ACHN (cell line): Measurements from ENCODE around the gene SLC22A13.
"Not testable (repeated sequence)": the region's sequence is repeated elsewhere in the genome, so short reads cannot be mapped to it uniquely, and the experiment has no call there.

Experiments used
- DNase-seq: peaks from one replicate; pipeline ENCODE4 v3.0.0-alpha.2; 2015
- in situ Hi-C: cut with HindIII; loops from 2 replicates; pipeline ENCODE4 v1.10.0; 2017; ENCODE audit warnings: low sequenced_read_pairs, low pct_ligation_motif_present, low pct_unique_long_range_greater_than_20kb

The SLC22A13 gene

GRCh38 chr3:38283810-38284755, 18.5 kb downstream of the SLC22A13 start:
- no peak for DNase-seq
- in situ Hi-C loops: no loop called here

DNA sequence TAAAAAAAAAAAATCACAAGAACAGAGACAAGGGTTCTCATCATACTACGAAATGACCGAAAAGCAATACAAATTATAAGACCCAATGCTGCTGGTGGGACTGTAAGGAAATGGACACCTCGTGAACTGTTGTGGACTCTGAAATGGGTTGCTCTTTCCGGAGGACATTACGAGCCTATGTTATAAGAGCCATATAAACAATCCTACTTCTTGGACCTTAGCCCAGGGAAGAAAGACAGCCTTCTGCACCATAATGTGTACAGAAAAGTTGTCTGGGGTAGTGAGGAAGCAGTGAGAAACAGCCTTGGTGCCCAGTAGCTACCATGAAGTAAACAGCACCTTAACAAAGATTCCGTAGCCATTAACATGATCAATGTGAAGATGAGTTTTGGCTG, 19.1 kb downstream of the SLC22A13 start:
- in situ Hi-C loops: no loop called here
- DNase-seq: no peak

DNA sequence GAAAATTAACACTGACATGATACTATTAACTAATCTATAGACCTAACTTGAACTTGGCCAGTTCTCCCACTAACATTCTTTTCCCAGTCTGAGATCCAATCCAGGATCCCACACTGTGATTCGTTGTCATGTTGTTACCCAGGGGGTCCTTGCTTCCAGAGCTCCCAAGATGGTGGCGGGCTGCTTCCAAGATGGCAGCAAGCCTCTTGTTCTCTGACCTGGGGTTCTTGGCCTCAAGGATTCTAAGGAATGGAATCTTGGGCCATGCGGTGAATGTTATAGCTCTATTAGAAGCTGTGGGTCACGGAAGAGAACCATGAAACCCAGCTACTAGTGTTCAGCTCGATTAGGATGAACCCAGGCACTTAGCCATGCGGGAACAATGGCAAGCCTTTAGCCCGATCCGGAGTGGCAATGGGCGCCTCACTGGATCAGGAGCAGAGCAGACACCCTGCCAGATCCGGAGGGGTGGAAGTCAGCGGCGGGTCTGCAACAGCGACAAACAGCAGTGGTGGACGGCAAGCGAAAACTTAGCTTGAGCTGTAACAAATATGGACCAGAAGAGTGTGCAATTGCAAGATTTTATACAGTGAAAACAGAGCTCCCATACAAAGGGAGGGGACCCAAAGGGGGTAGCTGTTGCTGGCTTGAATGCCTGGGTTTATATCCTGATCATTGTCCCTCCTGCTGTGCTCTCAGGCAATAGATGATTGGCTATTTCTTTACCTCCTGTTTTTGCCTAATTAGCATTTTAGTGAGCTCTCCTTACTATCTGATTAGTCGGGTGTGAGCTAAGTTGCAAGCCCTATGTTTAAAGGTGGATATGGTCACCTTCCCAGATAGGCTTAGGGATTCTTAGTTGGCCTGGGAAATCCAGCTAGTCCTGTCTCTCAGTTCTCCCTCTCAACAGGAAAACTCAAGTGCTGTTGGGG, 23.9 kb downstream of the SLC22A13 start:
- DNase-seq, in situ Hi-C loops: not testable (repeated sequence)

GRCh38 chr3:38297053-38297452, 31.4 kb downstream of the SLC22A13 start:
- in situ Hi-C loops, DNase-seq: not testable (repeated sequence)

DNA sequence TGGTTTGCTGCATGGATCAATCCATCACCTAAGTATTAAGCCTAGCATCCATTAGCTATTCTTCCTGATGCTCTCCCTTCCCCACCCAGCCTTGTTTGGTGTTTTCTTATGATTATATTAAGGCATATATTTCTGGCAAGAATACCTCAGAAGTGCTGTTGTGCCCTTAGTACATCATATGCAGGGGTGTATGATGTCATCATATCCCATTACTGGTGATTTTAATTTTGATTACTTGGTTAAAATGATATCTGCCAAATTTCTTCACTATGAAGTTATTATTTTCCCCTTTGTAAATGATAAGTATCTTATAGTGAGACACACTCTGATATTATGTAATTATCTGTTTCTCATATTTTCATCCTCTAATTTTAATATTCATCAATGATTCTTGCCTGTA, 31.9 kb downstream of the SLC22A13 start:
- in situ Hi-C loops: no loop called here

DNA sequence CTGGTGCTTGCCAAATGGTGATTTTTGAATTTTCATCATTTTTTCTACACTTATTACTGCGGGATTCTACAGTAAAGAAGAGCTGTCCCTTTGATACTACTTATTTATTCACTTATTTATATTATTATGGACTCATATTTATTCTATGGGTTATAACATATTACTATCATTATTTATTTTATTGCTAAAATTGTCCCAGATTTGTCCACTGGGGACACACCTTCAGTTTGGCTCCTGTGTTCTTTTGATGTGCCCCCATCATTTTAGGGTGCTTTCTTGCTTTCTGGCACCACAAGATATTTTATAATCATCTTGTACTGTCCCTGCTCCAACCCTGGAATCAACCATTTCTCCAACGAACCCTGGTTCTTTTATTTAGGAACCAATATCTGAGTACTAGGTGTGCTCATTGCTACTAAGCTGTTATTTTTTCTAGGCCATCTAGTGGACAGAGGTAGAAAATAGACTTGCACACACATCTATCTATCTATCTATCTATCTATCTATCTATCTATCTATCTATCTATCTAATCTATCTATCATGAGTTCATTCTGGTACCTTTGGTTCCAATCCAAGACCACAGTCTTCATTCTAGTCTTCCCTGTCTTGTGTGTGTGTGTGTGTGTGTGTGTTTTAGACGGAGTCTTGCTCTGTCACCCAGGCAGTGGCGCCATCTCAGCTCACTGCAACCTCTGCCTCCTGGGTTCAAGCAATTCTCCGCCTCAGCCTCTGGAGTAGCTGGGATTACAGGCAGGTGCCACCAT, 32.5 kb downstream of the SLC22A13 start:
- in situ Hi-C loops: no loop called here
- peak; percentile 30 for DNase-seq

More for the DNA sequence above, 31.9 kb downstream of the SLC22A13 start:
- DNase-seq: no peak

DNA sequence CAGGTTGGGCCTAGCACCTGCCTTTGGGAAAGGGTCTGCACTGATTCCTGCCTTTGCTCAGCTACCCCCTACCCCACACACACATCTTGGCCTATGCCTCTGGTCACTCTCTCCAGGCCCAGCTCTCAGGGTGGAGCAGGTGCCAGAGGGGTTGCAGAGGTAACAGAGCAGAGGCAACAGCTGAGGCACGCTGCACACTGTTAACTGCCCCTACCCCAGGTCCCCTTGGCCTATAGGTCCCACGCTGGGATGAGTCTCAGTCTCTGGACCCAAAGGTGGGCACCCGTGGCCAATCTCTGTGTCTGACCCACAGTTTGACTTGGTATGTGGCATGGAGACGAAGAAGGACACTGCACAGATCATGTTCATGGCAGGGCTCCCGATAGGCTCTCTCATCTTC, 41.3 kb downstream of the SLC22A13 start:
- in situ Hi-C loops: no loop called here
- no peak for DNase-seq

DNA sequence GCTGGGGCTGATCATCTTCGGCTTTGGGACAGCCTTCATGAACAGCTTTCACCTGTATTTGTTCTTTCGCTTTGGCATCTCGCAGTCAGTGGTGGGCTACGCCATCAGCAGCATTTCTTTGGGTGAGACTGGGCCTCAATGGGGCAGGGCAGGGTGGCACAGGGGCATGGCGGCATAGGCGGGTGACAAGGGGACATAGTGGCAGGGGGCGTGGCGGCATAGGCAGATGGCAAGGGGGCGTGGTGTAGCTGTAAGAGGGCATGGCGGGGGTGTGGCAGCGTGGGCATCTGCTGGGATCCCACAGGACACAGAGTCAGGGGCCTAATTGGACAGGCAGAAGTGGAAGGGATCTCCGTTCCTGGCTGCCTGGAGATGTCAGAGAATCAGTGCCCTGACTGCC, 42.0 kb downstream of the SLC22A13 start:
- in situ Hi-C loops: no loop called here
- no peak for DNase-seq

DNA sequence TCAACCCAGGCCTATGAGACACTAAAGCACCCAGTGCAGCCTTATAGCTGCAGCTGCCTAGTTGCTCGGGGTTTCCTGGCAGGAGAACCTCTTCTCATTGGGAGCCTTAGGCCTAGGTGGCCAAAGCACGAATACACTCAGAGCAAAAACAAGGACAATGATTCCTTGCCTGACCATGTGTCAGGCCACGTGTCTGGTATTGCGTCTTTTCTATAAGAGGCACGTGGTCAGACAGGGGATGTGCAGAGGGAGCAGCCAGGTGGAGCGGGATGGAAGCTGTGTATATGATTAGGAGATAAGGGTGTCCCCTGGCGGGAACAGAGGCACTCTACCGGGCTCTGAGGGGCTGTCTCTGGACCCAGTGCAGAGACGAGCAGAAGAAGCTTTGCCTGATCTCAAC, 42.8 kb downstream of the SLC22A13 start:
- DNase-seq: no peak
- in situ Hi-C loops: no loop called here

- in situ Hi-C loops: no loop called here
- DNase-seq: no peak
Measured at GRCh38 chr3:38311476-38311875, 45.9 kb downstream of the SLC22A13 start.

DNA sequence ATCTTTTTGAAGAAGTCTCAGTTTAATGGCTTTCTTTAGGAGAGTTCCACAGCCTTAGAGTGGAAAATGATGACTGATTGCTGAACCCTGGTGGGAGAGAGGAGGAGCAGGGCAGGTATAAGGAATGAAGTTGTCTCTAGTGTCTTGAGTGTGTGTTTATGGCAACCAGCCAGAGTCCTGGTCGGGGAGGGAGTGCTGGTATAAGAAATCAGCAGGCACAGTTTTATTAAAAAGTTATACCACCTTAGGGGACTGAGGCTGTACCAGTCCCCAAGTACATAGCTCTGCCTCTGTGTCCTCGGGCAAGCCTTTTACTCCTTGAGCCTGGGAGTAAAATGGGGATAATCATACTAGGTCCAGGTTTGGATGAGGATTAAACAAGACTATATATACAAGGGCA, 46.3 kb downstream of the SLC22A13 start:
- DNase-seq: no peak
- in situ Hi-C loops: no loop called here

- in situ Hi-C loops: no loop called here
- DNase-seq: no peak
Measured at GRCh38 chr3:38312356-38312755, 46.7 kb downstream of the SLC22A13 start.

- no peak for DNase-seq
- in situ Hi-C loops: no loop called here
Measured at GRCh38 chr3:38313263-38313662, 47.7 kb downstream of the SLC22A13 start.

DNA sequence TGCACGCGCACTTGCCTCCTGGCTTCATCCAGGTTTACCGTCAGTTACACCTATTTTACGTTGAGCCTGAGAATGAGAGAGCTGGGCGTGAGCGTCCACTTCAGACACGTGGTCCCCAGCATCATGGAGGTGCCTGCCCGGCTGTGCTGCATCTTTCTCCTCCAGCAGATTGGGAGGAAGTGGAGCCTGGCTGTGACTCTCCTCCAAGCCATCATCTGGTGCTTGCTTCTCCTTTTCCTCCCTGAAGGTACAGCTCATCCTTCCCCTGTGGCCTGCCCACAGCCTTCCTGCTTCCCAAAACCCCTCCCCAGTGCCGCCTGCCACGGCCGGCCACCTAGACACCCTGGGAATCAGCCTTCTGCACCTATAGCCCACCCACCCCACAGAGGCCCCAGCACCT, 48.1 kb downstream of the SLC22A13 start:
- in situ Hi-C loops: no loop called here
- no peak for DNase-seq

DNA sequence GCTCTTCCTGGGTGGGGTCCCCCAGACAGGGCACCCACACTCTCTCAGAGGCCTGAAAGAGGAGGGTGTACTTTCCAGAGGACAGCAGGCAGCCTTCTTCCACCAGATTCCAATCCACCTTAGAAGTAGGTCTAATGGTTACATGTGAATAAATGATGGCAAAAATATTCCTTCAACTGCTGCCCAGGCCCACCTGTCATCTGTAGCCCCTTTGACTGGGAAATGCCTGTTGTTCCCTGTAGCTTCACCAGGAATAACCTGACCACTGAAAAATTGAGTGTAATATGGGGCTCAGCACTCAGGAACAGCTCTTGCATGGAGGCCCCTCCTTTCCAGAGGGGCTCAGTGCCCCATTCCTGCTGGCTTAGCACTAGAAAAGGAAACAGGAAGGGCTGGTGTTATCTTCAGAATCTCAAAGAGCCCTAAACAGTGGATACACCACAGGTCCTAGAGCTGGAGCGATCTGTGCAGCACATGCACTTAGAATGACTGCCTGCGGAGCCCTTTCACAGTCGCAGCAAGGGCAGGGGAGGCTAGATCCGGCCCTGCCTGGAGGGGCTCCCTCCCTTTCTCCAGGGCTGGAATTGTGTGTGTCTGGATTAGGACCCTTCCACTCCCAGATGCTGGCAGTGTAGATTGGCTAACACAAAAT, 48.6 kb downstream of the SLC22A13 start:
- DNase-seq: no peak
- in situ Hi-C loops: no loop called here

- no peak for DNase-seq
- in situ Hi-C loops: no loop called here
Measured at GRCh38 chr3:38314764-38315487, 49.3 kb downstream of the SLC22A13 start.

DNA sequence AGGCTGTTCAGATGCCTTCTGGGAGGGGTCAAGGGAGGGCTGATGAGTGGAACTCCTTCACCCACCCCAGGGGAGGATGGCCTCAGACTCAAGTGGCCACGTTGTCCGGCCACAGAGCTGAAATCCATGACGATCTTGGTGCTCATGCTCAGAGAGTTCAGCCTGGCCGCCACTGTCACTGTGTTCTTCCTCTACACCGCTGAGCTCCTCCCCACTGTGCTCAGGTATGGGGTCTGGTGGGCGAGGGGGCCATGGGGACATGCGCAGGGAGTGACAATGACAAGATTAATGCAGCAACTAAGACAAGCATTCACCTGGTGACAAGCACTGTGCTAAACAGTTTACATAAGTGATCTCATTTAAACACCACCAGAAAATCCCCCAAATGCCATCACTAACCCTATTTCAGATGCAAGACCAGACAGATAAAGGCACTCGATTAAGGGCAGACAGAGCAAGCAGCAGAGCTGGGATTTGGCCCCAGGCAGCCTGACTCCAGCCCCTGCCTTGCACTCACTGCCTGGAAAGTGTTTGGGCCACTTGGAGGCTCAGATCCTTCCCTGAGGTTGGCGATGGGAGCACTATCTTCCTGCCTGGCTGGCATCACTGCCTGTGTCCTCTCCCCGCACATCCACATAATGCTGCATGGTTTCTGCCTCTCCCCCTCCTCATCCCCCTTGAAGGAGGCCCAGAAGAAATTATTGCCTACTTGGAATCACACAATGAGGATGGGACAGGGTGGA, 50.0 kb downstream of the SLC22A13 start:
- in situ Hi-C loops: no loop called here
- no peak for DNase-seq
